K562 (cell line): Measurements from ENCODE around the gene KCNJ9. TPM values are rescaled to one million over a fixed set of nuclear protein-coding genes. Genes with fewer than 3 reads are reported as not detected.

Source experiments
- ATAC-seq: fragments of 200-7000 bp; cut with Tn5 transposase; 3 replicates; pipeline ENCODE4 v1.9.1; 2020; ENCODE audit warnings: moderate library complexity
- BruUV-seq: library from RNA; stranded (reverse); fragments of 400-500 nt; replicated peaks from 2 replicates; lab custom pipeline; 2021; lab: Mats Ljungman, UMichigan
- CTCF ChIA-PET: fragments of 300-600 bp; formaldehyde crosslinking; extraction: SDS; loops from one replicate; lab custom pipeline; 2021; ENCODE audit warnings: low intra/inter-chr PET ratio; lab: Yijun Ruan, JAX
- POLR2A ChIA-PET: fragments of 300-600, 350-650 bp; sonication (Branson Sonifier 250); formaldehyde crosslinking; extraction: SDS; loops from one replicate; lab custom pipeline; 2021; ENCODE audit warnings: antibody characterized with exemption, inconsistent platforms; lab: Yijun Ruan, JAX
- DNase-seq, 4 experiments: peaks; one replicate each; pipeline versions ENCODE4 v3.0.0 to v3.0.0-alpha.2; 2011 to 2018; ENCODE audit warnings: low spot score in 3 of 4, mixed read lengths in 3 of 4; ENCODE audit errors: extremely low read depth in 1 of 4
- FAIRE-seq: peaks from 2 replicates; lab custom pipeline; 2011; peaks lifted over from hg19 to GRCh38; lab: Jason Lieb, UNC
- H2AFZ ChIP-seq: 2 replicates; pipeline ENCODE4 v1.6.0; 2011; ENCODE audit warnings: low read depth, low read length, control low read depth, inconsistent platforms
- H3K27ac ChIP-seq: fragments of 200-600 bp; 3 replicates; pipeline ENCODE4 v1.8.0; 2011; ENCODE audit warnings: low read depth, mild to moderate bottlenecking, control low read depth, inconsistent platforms, low read length, moderate library complexity, mixed read lengths; ENCODE audit errors: extremely low read depth
- H3K27me3 ChIP-seq, 2 experiments: fragments of 300-600 bp in 1 of 2; 2 replicates in 1 of 2; 3 replicates in 1 of 2; pipeline versions ENCODE4 v1.6.0 to v1.8.0; 2011; ENCODE audit warnings: inconsistent platforms in 2 of 2, low read length in 2 of 2, mild to moderate bottlenecking in 1 of 2, mixed read lengths in 1 of 2, moderate library complexity in 1 of 2; ENCODE audit not compliant: control insufficient read depth in 2 of 2, insufficient read depth in 2 of 2
- H3K36me3 ChIP-seq: fragments of 300-600 bp; 3 replicates; pipeline ENCODE4 v1.8.0; 2011; ENCODE audit warnings: mild to moderate bottlenecking, low read length, inconsistent platforms; ENCODE audit not compliant: control insufficient read depth, insufficient read depth
- H3K4me1 ChIP-seq, 2 experiments: fragments of 200-600 bp in 1 of 2; replicated peaks in 1 of 2; 2 replicates in 1 of 2; 3 replicates in 1 of 2; pipeline versions ENCODE4 v1.5.1 to v1.8.0; 2011; ENCODE audit warnings: inconsistent platforms in 2 of 2, low read length in 2 of 2, mild to moderate bottlenecking in 1 of 2, mixed read lengths in 1 of 2, moderate library complexity in 1 of 2; ENCODE audit not compliant: control insufficient read depth in 2 of 2, insufficient read depth in 2 of 2
- H3K4me2 ChIP-seq: 2 replicates; pipeline ENCODE4 v1.6.1; 2011; ENCODE audit warnings: low read length, control low read depth, inconsistent platforms, mixed read lengths; ENCODE audit not compliant: insufficient read depth
- H3K4me3 ChIP-seq: fragments of 200-600 bp; sonication (generic), shearing (Covaris generic); 2 replicates; pipeline ENCODE4 v1.5.1; 2016; ENCODE audit warnings: control low read depth, inconsistent platforms
- H3K79me2 ChIP-seq: fragments of 200-600 bp; 3 replicates; pipeline ENCODE4 v1.8.0; 2011; ENCODE audit warnings: low read length, inconsistent platforms; ENCODE audit not compliant: control insufficient read depth, insufficient read depth
- H3K9ac ChIP-seq, 2 experiments: 2 replicates each; pipeline versions ENCODE4 v1.6.0 to v1.6.1; 2011; ENCODE audit warnings: low read depth in 2 of 2, low read length in 2 of 2, control low read depth in 1 of 2, inconsistent platforms in 1 of 2, mild to moderate bottlenecking in 1 of 2, mixed read lengths in 1 of 2; ENCODE audit not compliant: insufficient read depth in 1 of 2
- H3K9me1 ChIP-seq: one replicate; pipeline ENCODE4 v1.6.0; 2011; ENCODE audit warnings: inconsistent platforms, mild to moderate bottlenecking, low read length, moderate library complexity; ENCODE audit not compliant: control insufficient read depth, insufficient read depth
- H3K9me3 ChIP-seq: replicated peaks from 2 replicates; pipeline ENCODE4 v1.5.1; 2011; ENCODE audit warnings: low read depth, low read length, inconsistent platforms; ENCODE audit not compliant: control insufficient read depth, insufficient read depth
- H4K20me1 ChIP-seq: replicated peaks from 2 replicates; pipeline ENCODE4 v1.6.1; 2011; ENCODE audit warnings: low read length, inconsistent platforms, mixed read lengths; ENCODE audit not compliant: control insufficient read depth, insufficient read depth
- ELK1 ChIP-seq: sonication (generic); formaldehyde crosslinking; IDR thresholded peaks from 2 replicates; pipeline ENCODE4 v1.8.1; 2022; ENCODE audit warnings: missing genetic modification reagents
- KLF10 ChIP-seq: fragments of 250-450 bp; sonication (Bioruptor Pico); IDR thresholded peaks from 2 replicates; pipeline ENCODE4 v1.6.1; 2021; ENCODE audit warnings: matching md5 sums
- KLF13 ChIP-seq: fragments of 450-650 bp; IDR thresholded peaks from 2 replicates; pipeline ENCODE4 v1.6.1; 2016; ENCODE audit warnings: missing genetic modification characterization, low read depth, mild to moderate bottlenecking, missing compliant biosample characterization, moderate library complexity, borderline replicate concordance
- PCBP2 ChIP-seq: fragments of 200-400 bp; formaldehyde crosslinking; IDR thresholded peaks from 2 replicates; pipeline ENCODE4 v1.6.1; 2018; ENCODE audit warnings: low read length, low read depth, mild to moderate bottlenecking, moderate library complexity; ENCODE audit not compliant: poor library complexity, severe bottlenecking
- PHF8 ChIP-seq: fragments of 200-600 bp; sonication (generic); IDR thresholded peaks from 2 replicates; pipeline ENCODE4 v1.6.1; 2012; ENCODE audit warnings: mixed run types, mild to moderate bottlenecking, inconsistent platforms, low read length, moderate library complexity, borderline replicate concordance
- WGBS: fragments of 100-300 bp; shearing (Covaris generic); methylation state at CpG from one replicate; pipeline ENCODE4 v1.1.6; 2016; ENCODE audit warnings: low coverage, mixed read lengths; ENCODE audit not compliant: insufficient coverage; ENCODE audit errors: missing lambda C conversion rate; 5-methylcytosine and 5-hydroxymethylcytosine counted together
- in situ Hi-C: fragments of 300-500 bp; cut with MboI; formaldehyde crosslinking; loops from 4 replicates; pipeline ENCODE4 v1.15.0; 2018; ENCODE audit warnings: inconsistent platforms, mixed read lengths
- intact Hi-C: fragments of 100-400 bp; cut with micrococcal nuclease; formaldehyde crosslinking; loops from 2 replicates; pipeline ENCODE4 v1.14.2; 2022
- polyA plus RNA-seq, 8 experiments: library from polyadenylated mRNA; depleted of rRNA in 4 of 8; stranded (reverse) in 5 of 8; unstranded in 3 of 8; fragments of >200 nt; fragmentation: Nextera tagmentation in 2 of 8; fragmentation: Illumina TruSeq in 1 of 8; extraction: Ambion mirVana in 2 of 8; extraction: Trizol in 1 of 8; gene quantifications; 2 replicates each; pipeline versions ENCODE4 v1.2.1 to v1.2.3, GENCODE V29; 2011 to 2014; ENCODE audit warnings: inconsistent platforms in 1 of 8, missing spikeins in 1 of 8
- total RNA-seq, 7 experiments: library from RNA; depleted of rRNA in 6 of 7; stranded (reverse); fragments of >200 nt in 6 of 7; fragmentation: Illumina TruSeq in 2 of 7; extraction: Trizol in 2 of 7; gene quantifications; 2 replicates each; pipeline versions ENCODE4 v1.2.1 to v1.2.3, GENCODE V29; 2011 to 2021; ENCODE audit warnings: low replicate concordance in 1 of 7
- TF ChIP-seq, protein P1 (sequence below): fragments of 450-650 bp; IDR thresholded peaks from 2 replicates; pipeline ENCODE4 v1.6.1; 2016; ENCODE audit warnings: low read depth

The KCNJ9 gene
- total and polyA plus RNA-seq, 9 of the 15 experiments (the other 6 are each of a cell fraction or from before 2014, with no cell fraction given) = not detected

- intact Hi-C loops = loop anchor here (5.0 kb wide), 1 partner anchor 115 kb away; no protein-coding TSS in a partner anchor
- Histone ChIP-seq H3K4me2 (peak overlapping the region; percentile 81), H3K9ac (peak overlapping the region; percentile 21 to 36; a peak in 1 of 4 replicates), H3K27ac (no peak overlapping the region; the same call in 2 of the 3 replicates), H3K9me1 (no peaks in the 10 kb centered on the region), H3K4me3 (no peak overlapping the region), H3K27me3 (peaks cover 8 to 11% of the 10 kb centered on the region in 2 experiments), H3K9me3 (no peaks in the 10 kb centered on the region), H3K4me1 (peaks cover 11 to 20% of the 10 kb centered on the region in 2 experiments; a peak in 4 of 5 replicates), H4K20me1 (0 out of 2 replicates have a peak, but pooled peaks cover 3% of the 10 kb centered on the region), H2AFZ (peak overlapping the region; percentile 96), H3K79me2 (no peaks in the 10 kb centered on the region), H3K36me3 (no peaks in the 10 kb centered on the region)
- TF ChIP-seq ELK1 (CRISPR knock-in tag) (no peak), KLF13 (tag) (no peak), KLF10 (no peak), PHF8 (no peak), PCBP2 (no peak)
- TF ChIP-seq, protein P1, sequence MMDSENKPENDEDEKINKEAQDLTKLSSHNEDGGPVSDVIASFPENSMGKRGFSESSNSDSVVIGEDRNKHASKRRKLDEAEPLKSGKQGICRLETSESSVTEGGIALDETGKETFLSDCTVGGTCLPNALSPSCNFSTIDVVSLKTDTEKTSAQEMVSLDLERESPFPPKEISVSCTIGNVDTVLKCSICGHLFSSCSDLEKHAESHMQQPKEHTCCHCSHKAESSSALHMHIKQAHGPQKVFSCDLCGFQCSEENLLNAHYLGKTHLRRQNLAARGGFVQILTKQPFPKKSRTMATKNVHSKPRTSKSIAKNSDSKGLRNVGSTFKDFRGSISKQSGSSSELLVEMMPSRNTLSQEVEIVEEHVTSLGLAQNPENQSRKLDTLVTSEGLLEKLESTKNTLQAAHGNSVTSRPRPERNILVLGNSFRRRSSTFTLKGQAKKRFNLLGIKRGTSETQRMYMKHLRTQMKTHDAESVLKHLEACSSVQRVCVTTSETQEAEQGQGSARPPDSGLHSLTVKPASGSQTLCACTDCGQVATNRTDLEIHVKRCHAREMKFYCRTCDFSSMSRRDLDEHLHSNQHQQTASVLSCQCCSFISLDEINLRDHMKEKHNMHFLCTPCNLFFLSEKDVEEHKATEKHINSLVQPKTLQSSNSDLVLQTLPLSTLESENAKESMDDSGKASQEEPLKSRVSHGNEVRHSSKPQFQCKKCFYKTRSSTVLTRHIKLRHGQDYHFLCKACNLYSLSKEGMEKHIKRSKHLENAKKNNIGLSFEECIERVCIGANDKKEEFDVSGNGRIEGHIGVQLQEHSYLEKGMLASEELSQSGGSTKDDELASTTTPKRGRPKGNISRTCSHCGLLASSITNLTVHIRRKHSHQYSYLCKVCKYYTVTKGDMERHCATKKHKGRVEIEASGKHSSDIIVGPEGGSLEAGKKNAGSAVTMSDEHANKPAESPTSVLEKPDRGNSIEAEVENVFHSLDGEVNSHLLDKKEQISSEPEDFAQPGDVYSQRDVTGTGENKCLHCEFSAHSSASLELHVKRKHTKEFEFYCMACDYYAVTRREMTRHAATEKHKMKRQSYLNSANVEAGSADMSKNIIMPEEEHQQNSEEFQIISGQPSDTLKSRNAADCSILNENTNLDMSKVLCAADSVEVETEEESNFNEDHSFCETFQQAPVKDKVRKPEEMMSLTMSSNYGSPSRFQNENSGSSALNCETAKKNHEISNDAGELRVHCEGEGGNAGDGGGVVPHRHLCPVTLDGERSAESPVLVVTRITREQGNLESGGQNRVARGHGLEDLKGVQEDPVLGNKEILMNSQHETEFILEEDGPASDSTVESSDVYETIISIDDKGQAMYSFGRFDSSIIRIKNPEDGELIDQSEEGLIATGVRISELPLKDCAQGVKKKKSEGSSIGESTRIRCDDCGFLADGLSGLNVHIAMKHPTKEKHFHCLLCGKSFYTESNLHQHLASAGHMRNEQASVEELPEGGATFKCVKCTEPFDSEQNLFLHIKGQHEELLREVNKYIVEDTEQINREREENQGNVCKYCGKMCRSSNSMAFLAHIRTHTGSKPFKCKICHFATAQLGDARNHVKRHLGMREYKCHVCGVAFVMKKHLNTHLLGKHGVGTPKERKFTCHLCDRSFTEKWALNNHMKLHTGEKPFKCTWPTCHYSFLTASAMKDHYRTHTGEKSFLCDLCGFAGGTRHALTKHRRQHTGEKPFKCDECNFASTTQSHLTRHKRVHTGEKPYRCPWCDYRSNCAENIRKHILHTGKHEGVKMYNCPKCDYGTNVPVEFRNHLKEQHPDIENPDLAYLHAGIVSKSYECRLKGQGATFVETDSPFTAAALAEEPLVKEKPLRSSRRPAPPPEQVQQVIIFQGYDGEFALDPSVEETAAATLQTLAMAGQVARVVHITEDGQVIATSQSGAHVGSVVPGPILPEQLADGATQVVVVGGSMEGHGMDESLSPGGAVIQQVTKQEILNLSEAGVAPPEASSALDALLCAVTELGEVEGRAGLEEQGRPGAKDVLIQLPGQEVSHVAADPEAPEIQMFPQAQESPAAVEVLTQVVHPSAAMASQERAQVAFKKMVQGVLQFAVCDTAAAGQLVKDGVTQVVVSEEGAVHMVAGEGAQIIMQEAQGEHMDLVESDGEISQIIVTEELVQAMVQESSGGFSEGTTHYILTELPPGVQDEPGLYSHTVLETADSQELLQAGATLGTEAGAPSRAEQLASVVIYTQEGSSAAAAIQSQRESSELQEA = 0 out of 2 replicates have a peak, but pooled peaks have one; percentile 17
- WGBS = 19% methylated on average over 9 of the region's 9 CpGs
- ATAC-seq (no peak), FAIRE-seq (peak; percentile 44), DNase-seq (no peak)
- in situ Hi-C loops = no loop called here
- POLR2A ChIA-PET = interaction anchor here (0.6 to 2.0 kb wide), 9 partner anchors 10 to 864 kb away, joined by 3 to 12 read pairs (median 4); no protein-coding TSS in a partner anchor
- no TSS peak for BruUV-seq
- CTCF ChIA-PET = interaction anchor here (1.0 to 1.6 kb wide), 2 partner anchors 32 to 37 kb away, joined by 3 to 7 read pairs; no protein-coding TSS in a partner anchor
Observed at GRCh38 chr1:160047111-160047991, 34.0 kb upstream of the KCNJ9 start.
